ENCODE measurements around the gene SEMA3G. TPM values are rescaled to one million over a fixed set of nuclear protein-coding genes. Genes with fewer than 3 reads are reported as not detected.

The SEMA3G gene
- total and polyA plus RNA-seq, 2 experiments from 2014 or later, result 0.47 to 2.5 TPM

DNA sequence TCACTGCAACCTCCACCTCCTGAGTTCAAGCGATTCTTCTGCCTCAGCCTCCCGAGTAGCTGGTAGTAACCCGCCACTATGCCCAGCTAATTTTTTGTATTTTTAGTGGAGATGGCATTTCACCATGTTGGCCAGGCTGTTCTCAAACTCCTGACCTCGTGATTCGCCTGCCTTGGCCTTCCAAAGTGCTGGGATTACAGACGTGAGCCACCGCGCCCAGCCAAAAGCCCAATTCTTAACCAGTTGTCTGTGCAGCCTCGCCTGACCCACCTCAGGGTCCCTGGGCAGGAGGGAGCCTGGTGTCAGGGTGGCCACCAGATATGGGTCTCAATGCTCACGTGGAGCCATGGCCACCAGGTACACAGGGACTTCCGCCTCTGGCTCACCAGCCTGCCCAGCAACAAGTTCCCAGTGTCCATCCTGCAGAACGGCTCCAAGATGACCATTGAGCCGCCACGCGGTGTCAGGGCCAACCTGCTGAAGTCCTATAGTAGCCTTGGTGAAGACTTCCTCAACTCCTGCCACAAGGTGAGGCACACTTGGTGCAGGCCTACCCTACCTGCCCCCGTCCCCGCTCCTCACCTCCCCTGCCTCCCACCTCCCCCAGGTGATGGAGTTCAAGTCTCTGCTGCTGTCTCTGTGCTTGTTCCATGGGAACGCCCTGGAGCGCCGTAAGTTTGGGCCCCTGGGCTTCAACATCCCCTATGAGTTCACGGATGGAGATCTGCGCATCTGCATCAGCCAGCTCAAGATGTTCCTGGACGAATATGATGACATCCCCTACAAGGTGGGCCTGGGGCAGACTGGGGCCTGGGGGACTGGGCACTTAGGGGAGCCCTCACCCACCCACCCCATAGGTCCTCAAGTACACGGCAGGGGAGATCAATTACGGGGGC, 48.6 kb downstream of the SEMA3G start:
- TF ChIP-seq ZNF114 (CRISPR knock-in tag; IDR thresholded peaks at IDR 0.05), result no peak
- no peak for TF ChIP-seq NANOG (IDR thresholded peaks at IDR 0.05; ENCODE audit: borderline replicate concordance)
- TF ChIP-seq EZH2phosphoT487 (IDR thresholded peaks at IDR 0.05; ENCODE audit: unreplicated experiment), result no peak
- no peak for TF ChIP-seq EZH2 (IDR thresholded peaks at IDR 0.05; ENCODE audit: low read depth, unreplicated experiment)
- TF ChIP-seq, protein P1, sequence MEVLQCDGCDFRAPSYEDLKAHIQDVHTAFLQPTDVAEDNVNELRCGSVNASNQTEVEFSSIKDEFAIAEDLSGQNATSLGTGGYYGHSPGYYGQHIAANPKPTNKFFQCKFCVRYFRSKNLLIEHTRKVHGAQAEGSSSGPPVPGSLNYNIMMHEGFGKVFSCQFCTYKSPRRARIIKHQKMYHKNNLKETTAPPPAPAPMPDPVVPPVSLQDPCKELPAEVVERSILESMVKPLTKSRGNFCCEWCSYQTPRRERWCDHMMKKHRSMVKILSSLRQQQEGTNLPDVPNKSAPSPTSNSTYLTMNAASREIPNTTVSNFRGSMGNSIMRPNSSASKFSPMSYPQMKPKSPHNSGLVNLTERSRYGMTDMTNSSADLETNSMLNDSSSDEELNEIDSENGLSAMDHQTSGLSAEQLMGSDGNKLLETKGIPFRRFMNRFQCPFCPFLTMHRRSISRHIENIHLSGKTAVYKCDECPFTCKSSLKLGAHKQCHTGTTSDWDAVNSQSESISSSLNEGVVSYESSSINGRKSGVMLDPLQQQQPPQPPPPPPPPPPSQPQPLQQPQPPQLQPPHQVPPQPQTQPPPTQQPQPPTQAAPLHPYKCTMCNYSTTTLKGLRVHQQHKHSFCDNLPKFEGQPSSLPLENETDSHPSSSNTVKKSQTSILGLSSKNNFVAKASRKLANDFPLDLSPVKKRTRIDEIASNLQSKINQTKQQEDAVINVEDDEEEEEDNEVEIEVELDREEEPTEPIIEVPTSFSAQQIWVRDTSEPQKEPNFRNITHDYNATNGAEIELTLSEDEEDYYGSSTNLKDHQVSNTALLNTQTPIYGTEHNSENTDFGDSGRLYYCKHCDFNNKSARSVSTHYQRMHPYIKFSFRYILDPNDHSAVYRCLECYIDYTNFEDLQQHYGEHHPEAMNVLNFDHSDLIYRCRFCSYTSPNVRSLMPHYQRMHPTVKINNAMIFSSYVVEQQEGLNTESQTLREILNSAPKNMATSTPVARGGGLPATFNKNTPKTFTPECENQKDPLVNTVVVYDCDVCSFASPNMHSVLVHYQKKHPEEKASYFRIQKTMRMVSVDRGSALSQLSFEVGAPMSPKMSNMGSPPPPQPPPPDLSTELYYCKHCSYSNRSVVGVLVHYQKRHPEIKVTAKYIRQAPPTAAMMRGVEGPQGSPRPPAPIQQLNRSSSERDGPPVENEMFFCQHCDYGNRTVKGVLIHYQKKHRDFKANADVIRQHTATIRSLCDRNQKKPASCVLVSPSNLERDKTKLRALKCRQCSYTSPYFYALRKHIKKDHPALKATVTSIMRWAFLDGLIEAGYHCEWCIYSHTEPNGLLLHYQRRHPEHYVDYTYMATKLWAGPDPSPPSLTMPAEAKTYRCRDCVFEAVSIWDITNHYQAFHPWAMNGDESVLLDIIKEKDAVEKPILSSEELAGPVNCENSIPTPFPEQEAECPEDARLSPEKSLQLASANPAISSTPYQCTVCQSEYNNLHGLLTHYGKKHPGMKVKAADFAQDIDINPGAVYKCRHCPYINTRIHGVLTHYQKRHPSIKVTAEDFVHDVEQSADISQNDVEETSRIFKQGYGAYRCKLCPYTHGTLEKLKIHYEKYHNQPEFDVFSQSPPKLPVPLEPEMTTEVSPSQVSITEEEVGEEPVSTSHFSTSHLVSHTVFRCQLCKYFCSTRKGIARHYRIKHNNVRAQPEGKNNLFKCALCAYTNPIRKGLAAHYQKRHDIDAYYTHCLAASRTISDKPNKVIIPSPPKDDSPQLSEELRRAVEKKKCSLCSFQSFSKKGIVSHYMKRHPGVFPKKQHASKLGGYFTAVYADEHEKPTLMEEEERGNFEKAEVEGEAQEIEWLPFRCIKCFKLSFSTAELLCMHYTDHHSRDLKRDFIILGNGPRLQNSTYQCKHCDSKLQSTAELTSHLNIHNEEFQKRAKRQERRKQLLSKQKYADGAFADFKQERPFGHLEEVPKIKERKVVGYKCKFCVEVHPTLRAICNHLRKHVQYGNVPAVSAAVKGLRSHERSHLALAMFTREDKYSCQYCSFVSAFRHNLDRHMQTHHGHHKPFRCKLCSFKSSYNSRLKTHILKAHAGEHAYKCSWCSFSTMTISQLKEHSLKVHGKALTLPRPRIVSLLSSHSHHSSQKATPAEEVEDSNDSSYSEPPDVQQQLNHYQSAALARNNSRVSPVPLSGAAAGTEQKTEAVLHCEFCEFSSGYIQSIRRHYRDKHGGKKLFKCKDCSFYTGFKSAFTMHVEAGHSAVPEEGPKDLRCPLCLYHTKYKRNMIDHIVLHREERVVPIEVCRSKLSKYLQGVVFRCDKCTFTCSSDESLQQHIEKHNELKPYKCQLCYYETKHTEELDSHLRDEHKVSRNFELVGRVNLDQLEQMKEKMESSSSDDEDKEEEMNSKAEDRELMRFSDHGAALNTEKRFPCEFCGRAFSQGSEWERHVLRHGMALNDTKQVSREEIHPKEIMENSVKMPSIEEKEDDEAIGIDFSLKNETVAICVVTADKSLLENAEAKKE (CRISPR knock-in tag; IDR thresholded peaks at IDR 0.05), result no peak
- TF ChIP-seq, protein P2, sequence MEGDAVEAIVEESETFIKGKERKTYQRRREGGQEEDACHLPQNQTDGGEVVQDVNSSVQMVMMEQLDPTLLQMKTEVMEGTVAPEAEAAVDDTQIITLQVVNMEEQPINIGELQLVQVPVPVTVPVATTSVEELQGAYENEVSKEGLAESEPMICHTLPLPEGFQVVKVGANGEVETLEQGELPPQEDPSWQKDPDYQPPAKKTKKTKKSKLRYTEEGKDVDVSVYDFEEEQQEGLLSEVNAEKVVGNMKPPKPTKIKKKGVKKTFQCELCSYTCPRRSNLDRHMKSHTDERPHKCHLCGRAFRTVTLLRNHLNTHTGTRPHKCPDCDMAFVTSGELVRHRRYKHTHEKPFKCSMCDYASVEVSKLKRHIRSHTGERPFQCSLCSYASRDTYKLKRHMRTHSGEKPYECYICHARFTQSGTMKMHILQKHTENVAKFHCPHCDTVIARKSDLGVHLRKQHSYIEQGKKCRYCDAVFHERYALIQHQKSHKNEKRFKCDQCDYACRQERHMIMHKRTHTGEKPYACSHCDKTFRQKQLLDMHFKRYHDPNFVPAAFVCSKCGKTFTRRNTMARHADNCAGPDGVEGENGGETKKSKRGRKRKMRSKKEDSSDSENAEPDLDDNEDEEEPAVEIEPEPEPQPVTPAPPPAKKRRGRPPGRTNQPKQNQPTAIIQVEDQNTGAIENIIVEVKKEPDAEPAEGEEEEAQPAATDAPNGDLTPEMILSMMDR (conservative IDR thresholded peaks at IDR 0.05; ENCODE audit: low read depth in 2 of 2), result no peak
- no peak for TF ChIP-seq POLR2AphosphoS5 (IDR thresholded peaks at IDR 0.05; ENCODE audit: low read depth)
- TF ChIP-seq CREB1 (CRISPR knock-in tag; IDR thresholded peaks at IDR 0.05; ENCODE audit: low read depth), result no peak
- TF ChIP-seq, protein P3, sequence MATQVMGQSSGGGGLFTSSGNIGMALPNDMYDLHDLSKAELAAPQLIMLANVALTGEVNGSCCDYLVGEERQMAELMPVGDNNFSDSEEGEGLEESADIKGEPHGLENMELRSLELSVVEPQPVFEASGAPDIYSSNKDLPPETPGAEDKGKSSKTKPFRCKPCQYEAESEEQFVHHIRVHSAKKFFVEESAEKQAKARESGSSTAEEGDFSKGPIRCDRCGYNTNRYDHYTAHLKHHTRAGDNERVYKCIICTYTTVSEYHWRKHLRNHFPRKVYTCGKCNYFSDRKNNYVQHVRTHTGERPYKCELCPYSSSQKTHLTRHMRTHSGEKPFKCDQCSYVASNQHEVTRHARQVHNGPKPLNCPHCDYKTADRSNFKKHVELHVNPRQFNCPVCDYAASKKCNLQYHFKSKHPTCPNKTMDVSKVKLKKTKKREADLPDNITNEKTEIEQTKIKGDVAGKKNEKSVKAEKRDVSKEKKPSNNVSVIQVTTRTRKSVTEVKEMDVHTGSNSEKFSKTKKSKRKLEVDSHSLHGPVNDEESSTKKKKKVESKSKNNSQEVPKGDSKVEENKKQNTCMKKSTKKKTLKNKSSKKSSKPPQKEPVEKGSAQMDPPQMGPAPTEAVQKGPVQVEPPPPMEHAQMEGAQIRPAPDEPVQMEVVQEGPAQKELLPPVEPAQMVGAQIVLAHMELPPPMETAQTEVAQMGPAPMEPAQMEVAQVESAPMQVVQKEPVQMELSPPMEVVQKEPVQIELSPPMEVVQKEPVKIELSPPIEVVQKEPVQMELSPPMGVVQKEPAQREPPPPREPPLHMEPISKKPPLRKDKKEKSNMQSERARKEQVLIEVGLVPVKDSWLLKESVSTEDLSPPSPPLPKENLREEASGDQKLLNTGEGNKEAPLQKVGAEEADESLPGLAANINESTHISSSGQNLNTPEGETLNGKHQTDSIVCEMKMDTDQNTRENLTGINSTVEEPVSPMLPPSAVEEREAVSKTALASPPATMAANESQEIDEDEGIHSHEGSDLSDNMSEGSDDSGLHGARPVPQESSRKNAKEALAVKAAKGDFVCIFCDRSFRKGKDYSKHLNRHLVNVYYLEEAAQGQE (IDR thresholded peaks at IDR 0.05; ENCODE audit: unreplicated experiment), result no peak
- TF ChIP-seq STAT1 (IDR thresholded peaks at IDR 0.05; ENCODE audit: unreplicated experiment), result no peak
- TF ChIP-seq, protein P4, sequence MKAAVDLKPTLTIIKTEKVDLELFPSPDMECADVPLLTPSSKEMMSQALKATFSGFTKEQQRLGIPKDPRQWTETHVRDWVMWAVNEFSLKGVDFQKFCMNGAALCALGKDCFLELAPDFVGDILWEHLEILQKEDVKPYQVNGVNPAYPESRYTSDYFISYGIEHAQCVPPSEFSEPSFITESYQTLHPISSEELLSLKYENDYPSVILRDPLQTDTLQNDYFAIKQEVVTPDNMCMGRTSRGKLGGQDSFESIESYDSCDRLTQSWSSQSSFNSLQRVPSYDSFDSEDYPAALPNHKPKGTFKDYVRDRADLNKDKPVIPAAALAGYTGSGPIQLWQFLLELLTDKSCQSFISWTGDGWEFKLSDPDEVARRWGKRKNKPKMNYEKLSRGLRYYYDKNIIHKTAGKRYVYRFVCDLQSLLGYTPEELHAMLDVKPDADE (IDR thresholded peaks at IDR 0.05), result no peak
- TF ChIP-seq JUNB (IDR thresholded peaks at IDR 0.05; ENCODE audit: unreplicated experiment), result no peak
- TF ChIP-seq ZNF331 (CRISPR knock-in tag; IDR thresholded peaks at IDR 0.05; ENCODE audit: low read depth), result no peak
- Histone ChIP-seq H3K27ac (ENCODE audit: low read depth) (no peak overlapping the region), H3K4me2 (no peak overlapping the region), H3K36me3 (ENCODE audit: insufficient read depth) (no peaks in the 10 kb centered on the region), H3K4me1 (ENCODE audit: insufficient read depth) (no peaks in the 10 kb centered on the region), H3K4me3 (no peak overlapping the region), H4K20me1 (replicated peaks; ENCODE audit: insufficient read depth) (no peaks in the 10 kb centered on the region), H3K79me2 (replicated peaks; ENCODE audit: insufficient read depth) (no peaks in the 10 kb centered on the region), H3F3A (replicated peaks; ENCODE audit: low read depth) (no peaks in the 10 kb centered on the region), H3K9me2 (ENCODE audit: insufficient read depth) (no peaks in the 10 kb centered on the region), H3K27me3 (ENCODE audit: insufficient read depth) (no peaks in the 10 kb centered on the region), H2AFZ (no peak overlapping the region)
- Mint-ChIP-seq H3K27me3 (ENCODE audit: insufficient read depth, low read depth, poor library complexity) (peaks cover 19% of the 10 kb centered on the region), H3K9me3 (no peaks in the 10 kb centered on the region), H3K4me3 (no peak overlapping the region), H3K27ac (no peak overlapping the region), H3K36me3 (ENCODE audit: low read depth) (peaks cover 4% of the 10 kb centered on the region; the same call in 1 of the 3 replicates), H3K4me1 (no peaks in the 10 kb centered on the region)
- ATAC-seq (no peak), DNase-seq (ENCODE audit: low spot score) (no peak)

All from GM23338 (cell line).